GM21723 (cell line): ENCODE measurements around the gene POLN.
"Not testable (repeated sequence)": the region's sequence is repeated elsewhere in the genome, so short reads cannot be mapped to it uniquely, and the experiment has no call there.

Experiments
- ATAC-seq: cut with Tn5 transposase; IDR thresholded peaks from one replicate; pipeline ENCODE4 v1.9.1; 2021; ENCODE audit warnings: mild to moderate bottlenecking, moderate library complexity; ENCODE audit not compliant: unreplicated experiment

POLN gene

GRCh38 chr4:2275546-2276251 is 33.8 kb upstream of the POLN start:
- no peak for ATAC-seq

- ATAC-seq: not testable (repeated sequence)
These were observed 33.1 kb upstream of the POLN start for GRCh38 chr4:2275044-2275397.

DNA sequence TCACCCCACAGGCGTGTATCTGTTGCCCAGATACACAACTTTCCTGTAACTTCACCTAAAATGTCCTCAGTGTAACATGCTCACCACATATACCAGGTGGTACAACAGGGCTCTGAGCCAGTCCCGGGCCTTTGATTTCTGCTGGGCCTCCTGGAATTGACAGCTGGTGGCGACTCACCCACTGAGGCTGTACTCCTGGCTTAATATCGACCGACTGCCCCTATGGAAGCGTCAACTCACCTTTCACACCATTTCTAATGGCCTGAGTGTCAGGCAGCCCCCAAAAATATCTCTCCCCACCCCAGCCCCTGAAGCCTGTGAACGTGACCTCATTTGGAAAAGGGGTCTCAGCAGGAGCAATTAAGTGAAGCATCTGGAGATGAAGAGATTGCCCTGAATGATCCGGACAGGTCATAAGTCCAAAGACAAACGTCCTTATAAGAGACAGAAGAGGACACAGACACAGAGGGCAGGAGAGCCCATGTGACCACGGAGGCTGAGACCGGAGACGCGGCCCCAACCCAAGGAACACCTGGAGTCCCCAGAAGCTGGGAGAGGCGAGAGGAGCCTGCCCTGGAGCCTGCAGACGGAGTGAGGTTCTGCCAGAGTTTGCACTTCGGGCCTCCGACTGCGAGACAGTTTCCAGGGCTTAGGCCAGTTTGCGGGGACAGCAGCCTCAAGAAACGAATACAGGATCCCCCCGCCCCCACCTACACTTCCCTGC is 32.6 kb upstream of the POLN start:
- ATAC-seq: no peak

GRCh38 chr4:2273657-2274319 is 31.9 kb upstream of the POLN start:
- no peak for ATAC-seq

GRCh38 chr4:2273221-2273620 is 31.3 kb upstream of the POLN start:
- no peak for ATAC-seq

GRCh38 chr4:2272828-2273120 is 30.9 kb upstream of the POLN start:
- no peak for ATAC-seq

GRCh38 chr4:2272026-2272827 is 30.3 kb upstream of the POLN start:
- ATAC-seq: no peak

- ATAC-seq: no peak
These were observed 29.5 kb upstream of the POLN start for GRCh38 chr4:2271279-2272025.

DNA sequence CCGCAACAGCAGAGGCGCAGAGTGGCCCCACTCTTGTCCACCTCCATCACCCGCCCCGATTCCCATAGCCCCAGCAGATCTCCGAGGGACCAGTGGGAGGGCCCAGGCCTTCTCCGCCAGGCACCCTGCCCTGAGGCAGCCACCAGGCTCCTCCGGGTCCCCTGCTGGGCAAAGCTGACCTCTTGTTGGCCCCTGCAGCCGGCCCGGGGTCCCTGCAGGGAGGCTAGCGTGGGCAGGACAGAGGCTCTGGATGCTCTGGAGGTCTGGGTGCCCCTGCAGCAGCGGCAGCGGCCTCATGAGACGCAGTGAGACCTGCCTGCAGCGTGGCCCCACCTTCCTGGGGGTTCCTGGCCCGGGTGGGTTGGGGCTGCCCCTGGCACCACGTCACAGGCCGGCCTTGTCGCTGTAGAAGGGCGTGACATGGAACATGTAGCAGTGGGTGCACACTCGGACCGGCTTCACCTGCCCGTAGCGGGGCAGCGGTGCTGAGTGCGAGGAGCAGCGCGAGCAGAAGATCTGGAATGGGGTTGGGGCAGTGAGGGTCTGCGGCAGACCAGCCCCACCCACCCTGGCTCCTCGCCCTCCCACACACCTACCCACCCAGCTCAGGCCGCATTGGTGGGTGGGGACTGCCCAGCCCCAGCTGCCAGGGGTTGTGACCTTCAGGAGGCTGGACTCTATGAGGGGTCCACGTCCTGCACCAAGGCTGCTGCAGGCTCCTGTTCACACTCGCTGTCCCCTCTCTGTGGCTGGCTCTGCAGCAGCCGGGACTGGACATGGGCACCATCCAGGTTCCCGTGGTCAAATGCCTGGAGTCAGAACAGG is 28.6 kb upstream of the POLN start:
- no peak for ATAC-seq

- ATAC-seq: no peak
These were observed 27.8 kb upstream of the POLN start for GRCh38 chr4:2269618-2270163.

GRCh38 chr4:2269206-2269531 is 27.2 kb upstream of the POLN start:
- ATAC-seq: no peak

DNA sequence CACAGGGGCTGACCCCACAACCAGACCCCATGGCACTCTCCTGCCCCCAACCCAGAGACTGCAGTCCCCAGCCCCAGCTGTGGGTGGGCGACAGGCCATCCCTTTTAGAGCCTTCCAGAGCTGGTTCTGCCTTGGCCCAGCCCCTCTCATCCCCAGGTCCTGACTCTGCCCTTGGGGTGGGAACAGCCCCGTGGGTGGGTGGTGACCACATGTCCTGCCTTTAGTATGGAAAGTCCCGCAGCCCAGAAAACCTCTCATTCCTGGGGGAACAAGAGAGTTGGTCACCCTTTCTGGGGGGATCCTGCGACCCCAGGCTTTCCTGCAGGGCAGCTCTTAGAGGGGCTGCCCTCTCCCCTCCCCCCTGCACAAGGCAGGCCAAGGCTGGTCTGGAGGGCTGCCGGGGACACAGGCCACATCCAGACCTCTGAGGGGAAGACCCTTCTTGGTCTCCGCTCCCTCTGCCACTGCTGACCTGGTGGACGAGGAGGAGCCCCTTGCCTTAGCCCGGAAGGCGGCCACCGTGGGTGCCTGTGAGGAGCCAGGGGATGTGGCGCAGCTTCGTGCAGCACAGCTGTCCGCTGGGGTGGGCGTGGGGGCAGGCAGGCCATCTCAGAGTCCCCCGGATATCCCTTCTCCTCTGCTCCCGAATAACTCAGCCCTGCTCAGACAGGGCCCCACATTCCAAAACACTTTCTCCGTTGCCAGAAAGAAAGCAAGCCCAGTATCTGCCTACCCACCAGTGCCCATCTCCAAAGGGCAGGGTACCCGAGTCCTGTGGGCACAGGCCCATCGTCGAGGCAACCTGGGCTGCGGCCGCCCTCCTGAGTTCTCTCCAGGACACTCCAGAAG is 26.7 kb upstream of the POLN start:
- ATAC-seq: no peak

- ATAC-seq: no peak
These were observed 25.9 kb upstream of the POLN start for GRCh38 chr4:2267841-2268240.

- no peak for ATAC-seq
These were observed 25.4 kb upstream of the POLN start for GRCh38 chr4:2267320-2267811.

DNA sequence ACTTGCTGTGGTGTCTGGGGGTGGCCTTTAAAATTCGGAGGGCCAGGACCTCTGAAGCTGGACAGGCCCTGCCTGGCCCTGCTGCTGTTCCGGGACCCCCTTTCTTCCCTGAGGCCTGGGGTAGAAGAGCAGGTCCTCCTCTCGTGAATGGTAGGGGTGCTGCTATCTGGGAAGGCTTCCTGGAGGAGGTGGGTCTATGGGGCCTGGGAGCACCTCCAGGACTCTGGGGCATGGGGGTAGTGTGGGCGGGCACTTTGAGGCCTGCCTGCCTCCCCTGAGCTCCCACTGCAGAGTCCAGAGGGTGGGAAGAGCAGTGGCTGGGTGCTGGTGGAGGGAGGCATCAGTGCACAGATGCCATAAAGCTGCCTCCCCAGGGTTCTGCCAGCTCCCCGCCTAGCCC is 24.9 kb upstream of the POLN start:
- no peak for ATAC-seq

DNA sequence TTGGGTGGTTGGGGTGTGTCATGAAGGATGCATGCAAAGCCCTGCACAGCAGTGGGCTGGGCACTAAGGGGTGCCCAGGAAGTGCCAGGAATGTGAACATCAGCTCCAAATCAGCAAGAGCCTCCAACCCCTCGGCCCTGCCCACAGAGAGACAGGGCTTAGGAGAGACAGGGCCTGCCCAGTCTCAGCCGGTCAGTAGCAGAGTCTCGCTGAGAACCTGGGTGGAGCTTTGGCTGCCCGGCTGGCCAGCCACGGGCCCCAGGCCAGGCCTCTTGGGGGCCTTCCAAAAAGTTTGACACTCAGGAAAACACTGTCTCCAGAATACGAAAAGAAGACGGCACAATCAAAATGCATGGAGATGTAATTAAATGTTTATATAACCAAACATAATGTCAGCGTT is 24.3 kb upstream of the POLN start:
- no peak for ATAC-seq

GRCh38 chr4:2265113-2266110 is 23.5 kb upstream of the POLN start:
- no peak for ATAC-seq
